Pancreas (tissue), 10 donors: Measurements from ENCODE around the gene HADHA. TPM values are rescaled to one million over a fixed set of nuclear protein-coding genes. Genes with fewer than 3 reads are reported as not detected.

ENCODE experiments used
- ATAC-seq, 4 donors: fragments of 200-7000 bp; cut with Tn5 transposase; one replicate each; pipeline versions ENCODE4 v1.8.0 to v1.9.1; 2020; ENCODE audit warnings: mild to moderate bottlenecking in 4 of 4, moderate library complexity in 4 of 4
- DNase-seq, 6 donors: peaks; one replicate each; pipeline ENCODE4 v3.0.0-alpha.2; 2020
- FAIRE-seq: peaks from 2 replicates; lab custom pipeline; 2012; peaks lifted over from hg19 to GRCh38; lab: Jason Lieb, UNC
- H3K27ac ChIP-seq, 4 donors: fragments of 200-600 bp; sonication (generic); 1 replicate in 3 of 4; 2 replicates in 1 of 4; pipeline versions ENCODE4 v1.5.0 to v1.8.0; 2020
- H3K27me3 ChIP-seq, 4 donors: fragments of 200-600 bp; one replicate each; pipeline ENCODE4 v1.8.0; 2021
- H3K36me3 ChIP-seq, 3 donors: fragments of 200-600 bp; sonication (generic) in 1 of 3; one replicate each; pipeline versions ENCODE4 v1.5.0 to v1.8.0; 2020 to 2021
- H3K4me1 ChIP-seq, 3 donors: fragments of 200-600 bp; one replicate each; pipeline ENCODE4 v1.8.0; 2021
- H3K4me3 ChIP-seq, 4 donors: fragments of 200-600 bp; sonication (generic) in 2 of 4; one replicate each; pipeline versions ENCODE4 v1.5.0 to v1.8.0; 2020 to 2021
- H3K9me3 ChIP-seq, 4 donors: fragments of 200-600 bp; one replicate each; pipeline ENCODE4 v1.8.0; 2021
- WGBS, 2 donors: extraction: QIAGEN DNeasy Blood & Tissue Kit; methylation state at CpG; one replicate each; pipeline ENCODE4 v1.1.7; 2013; 5-methylcytosine and 5-hydroxymethylcytosine counted together
- intact Hi-C, 3 donors: fragments of 100-400 bp; cut with DNase I; formaldehyde crosslinking; loops; one replicate each; pipeline versions ENCODE4 v1.11.1 to v1.14.2; 2022
- polyA plus RNA-seq, 2 donors: library from polyadenylated mRNA; stranded (reverse); fragments of 200-250 nt; gene quantifications; one replicate each; pipeline ENCODE4 v1.2.3, GENCODE V29; 2013
- total RNA-seq, 6 donors: library from RNA; stranded (reverse); fragmentation: NEBNext Ultra II Directional in 4 of 6; extraction: Animal tissue kit (Norgen Biotek cat#: 25700) in 4 of 6; gene quantifications; one replicate each; pipeline versions ENCODE4 v1.2.1 to v1.2.4, GENCODE V29; 2021 to 2023
- TF ChIP-seq, protein P1 (sequence below), 4 donors: fragments of 200-600 bp; sonication (generic) in 3 of 4; IDR thresholded peaks; one replicate each; pipeline versions ENCODE4 v1.5.0 to v1.8.0; 2021; ENCODE audit warnings: antibody characterized with exemption in 4 of 4
- donor health status: healthy with polysubstance abuse.
- donor health status: DM: no; HTN: no; CAD: no; lungs with moderate emphysema.
- donor health status: DM: no; HTN: no; CAD: no.
- donor health status: control.
- donor health status: control.
- donor health status: Bipolar disorder and iron deficiency.
- donor health status: DM: yes; HTN: yes; CAD: no.
- donor health status: DM: no; HTN: no; CAD: no.
- donor health status: DM: no; HTN: no; CAD: no.
- donor health status: DM: yes; HTN: yes; CAD: no.

Gene HADHA
- total and polyA plus RNA-seq, 8 donors, result 32.1 to 89.6 (median 67.6) TPM

DNA sequence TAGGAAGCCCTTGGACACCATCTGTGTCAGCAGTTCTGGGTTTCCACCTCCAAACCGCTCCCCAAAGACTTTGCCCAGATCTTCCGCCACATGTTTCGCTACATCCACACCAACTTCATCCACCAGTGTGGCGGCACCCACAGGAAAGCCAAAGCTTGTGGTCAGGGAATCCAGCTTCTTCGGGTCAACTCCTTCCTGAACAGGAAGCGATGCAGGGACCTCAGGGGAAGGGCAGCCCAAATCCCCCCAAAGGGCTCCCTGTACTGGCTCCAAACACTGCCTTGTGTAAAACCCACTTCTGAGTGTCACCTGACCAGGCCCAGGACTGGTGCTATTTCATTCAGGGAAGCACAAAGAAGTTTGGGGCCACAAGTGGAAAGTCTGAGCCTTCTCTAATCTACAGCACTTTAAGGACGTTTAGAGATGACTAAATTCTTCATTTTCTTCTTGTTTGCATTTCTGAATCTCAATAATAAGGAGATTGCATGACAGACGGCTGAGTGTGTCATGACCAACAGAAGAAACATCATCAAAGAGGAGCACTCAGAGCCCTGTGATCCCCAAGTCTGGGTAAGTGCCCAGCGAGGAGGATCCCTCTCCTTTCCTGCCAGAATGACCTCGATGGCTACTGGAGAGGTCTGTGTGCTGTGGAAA, 50.7 kb downstream of the HADHA start:
- H3K27ac ChIP-seq, result no peak overlapping the region
- intact Hi-C loops, result no loop called here
- peaks cover 0 to 71% (median 4%) of the 10 kb centered on the region in 3 donors for H3K36me3 ChIP-seq
- H3K4me1 ChIP-seq, result no peaks in the 10 kb centered on the region
- H3K4me3 ChIP-seq, result no peak overlapping the region
- DNase-seq (no peak), ATAC-seq (no peak), FAIRE-seq (no peak)
- TF ChIP-seq, protein P1, sequence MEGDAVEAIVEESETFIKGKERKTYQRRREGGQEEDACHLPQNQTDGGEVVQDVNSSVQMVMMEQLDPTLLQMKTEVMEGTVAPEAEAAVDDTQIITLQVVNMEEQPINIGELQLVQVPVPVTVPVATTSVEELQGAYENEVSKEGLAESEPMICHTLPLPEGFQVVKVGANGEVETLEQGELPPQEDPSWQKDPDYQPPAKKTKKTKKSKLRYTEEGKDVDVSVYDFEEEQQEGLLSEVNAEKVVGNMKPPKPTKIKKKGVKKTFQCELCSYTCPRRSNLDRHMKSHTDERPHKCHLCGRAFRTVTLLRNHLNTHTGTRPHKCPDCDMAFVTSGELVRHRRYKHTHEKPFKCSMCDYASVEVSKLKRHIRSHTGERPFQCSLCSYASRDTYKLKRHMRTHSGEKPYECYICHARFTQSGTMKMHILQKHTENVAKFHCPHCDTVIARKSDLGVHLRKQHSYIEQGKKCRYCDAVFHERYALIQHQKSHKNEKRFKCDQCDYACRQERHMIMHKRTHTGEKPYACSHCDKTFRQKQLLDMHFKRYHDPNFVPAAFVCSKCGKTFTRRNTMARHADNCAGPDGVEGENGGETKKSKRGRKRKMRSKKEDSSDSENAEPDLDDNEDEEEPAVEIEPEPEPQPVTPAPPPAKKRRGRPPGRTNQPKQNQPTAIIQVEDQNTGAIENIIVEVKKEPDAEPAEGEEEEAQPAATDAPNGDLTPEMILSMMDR (IDR thresholded peaks at IDR 0.05), result no peak
- H3K27me3 ChIP-seq, result no peaks in the 10 kb centered on the region
- H3K9me3 ChIP-seq, result no peaks in the 10 kb centered on the region
- WGBS, 2 donors, result 87 to 93% methylated on average over 10 of the region's 10 CpGs

DNA sequence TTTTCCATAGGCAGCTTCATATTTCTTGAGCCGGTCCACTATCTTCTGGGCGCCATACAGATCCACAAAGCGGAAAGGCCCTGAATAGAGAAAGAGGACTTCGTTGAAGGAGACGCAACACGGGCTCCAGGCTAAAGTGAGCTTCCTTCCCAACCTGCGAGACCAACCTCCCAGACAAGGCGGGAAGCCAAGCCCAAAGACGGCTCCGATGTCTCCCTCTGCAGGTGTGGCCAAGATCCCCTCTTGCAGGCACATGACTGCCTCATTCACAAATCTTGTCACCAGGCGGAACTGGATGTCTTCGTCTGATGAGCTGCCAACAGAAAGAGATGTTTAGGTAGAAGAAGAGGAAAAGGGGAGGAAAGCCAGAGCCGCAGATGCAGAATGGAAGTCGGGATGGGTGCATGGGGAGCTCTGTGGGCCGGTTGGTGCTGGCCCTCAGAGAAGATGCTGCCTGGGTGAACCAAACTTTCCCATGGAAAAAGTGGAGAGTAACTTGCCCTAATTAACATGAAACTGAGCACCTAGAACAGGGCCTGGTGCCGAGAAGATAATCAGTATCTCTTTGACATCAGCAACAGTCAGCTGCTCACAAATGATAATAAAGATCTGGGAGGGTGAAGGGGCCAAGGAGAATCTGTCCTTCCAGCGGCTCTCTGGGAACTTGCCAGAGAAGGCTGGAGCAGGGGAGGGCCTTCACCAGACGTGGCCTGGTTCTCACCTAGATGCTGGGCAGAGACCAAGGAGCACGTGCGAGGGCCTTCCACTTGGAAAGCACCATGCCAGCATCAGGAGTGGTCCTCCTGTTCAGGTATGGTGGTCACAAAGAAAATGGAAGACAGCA, 52.9 kb downstream of the HADHA start:
- TF ChIP-seq, protein P1 (IDR thresholded peaks at IDR 0.05), result no peak
- Histone ChIP-seq H3K4me1 (no peaks in the 10 kb centered on the region), H3K36me3 (peaks cover 0 to 49% (median 4%) of the 10 kb centered on the region in 3 donors), H3K9me3 (no peaks in the 10 kb centered on the region), H3K4me3 (no peak overlapping the region), H3K27ac (no peak overlapping the region), H3K27me3 (no peaks in the 10 kb centered on the region)
- FAIRE-seq (no peak), DNase-seq (no peak), ATAC-seq (no peak)
- intact Hi-C loops, result no loop called here
- 85% methylated on average over 20 of the region's 20 CpGs for WGBS, 2 donors

DNA sequence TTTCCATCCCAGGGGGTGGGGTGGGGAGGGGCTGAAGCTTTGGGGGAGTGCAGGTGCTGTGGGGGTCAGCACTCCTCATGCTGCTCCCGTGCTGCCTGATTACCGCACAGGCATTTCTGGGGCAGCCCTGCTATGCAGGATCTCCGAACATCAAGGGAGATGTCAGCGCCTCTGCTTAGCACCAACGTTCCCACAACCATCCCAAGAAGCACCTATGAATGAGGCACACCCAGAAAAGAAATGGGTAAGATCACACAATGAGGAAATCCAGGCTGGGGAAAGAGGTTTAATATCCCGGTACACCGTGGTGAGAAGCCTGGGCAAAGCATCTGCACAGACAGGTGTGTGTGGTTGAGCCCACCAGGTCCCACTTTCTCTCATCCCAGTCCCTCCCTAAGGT, 54.1 kb downstream of the HADHA start:
- Histone ChIP-seq H3K36me3 (peaks cover 0 to 39% (median 4%) of the 10 kb centered on the region in 3 donors), H3K27me3 (no peaks in the 10 kb centered on the region), H3K4me3 (no peak overlapping the region), H3K27ac (no peak overlapping the region), H3K4me1 (no peaks in the 10 kb centered on the region), H3K9me3 (no peaks in the 10 kb centered on the region)
- ATAC-seq (no peak), DNase-seq (no peak), FAIRE-seq (no peak)
- intact Hi-C loops, result no loop called here
- WGBS, 2 donors, result 88 to 89% methylated on average over 7 of the region's 7 CpGs
- TF ChIP-seq, protein P1 (IDR thresholded peaks at IDR 0.05), result no peak

DNA sequence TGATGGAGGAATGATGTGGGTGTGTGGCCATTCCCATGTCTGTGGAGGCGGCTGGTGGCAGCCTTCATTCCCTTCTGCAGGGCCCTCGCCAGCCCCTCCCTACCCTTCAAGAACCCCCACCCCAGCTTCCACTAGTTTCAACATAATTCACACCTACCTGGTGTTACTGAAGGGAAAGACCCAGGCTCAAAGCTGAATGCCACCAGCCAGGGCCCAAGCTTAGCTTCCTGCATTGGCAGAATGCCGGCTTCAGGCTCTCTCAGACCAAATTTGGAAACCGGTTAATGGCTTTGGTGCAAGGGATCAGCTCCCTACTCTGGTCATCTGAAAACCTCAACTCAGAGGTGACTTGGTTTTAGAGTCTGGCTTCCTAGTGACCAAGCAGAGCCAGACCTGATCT, 54.7 kb downstream of the HADHA start:
- Histone ChIP-seq H3K4me1 (no peaks in the 10 kb centered on the region), H3K27me3 (no peaks in the 10 kb centered on the region), H3K4me3 (no peak overlapping the region), H3K9me3 (no peaks in the 10 kb centered on the region), H3K27ac (no peak overlapping the region), H3K36me3 (peaks cover 0 to 35% (median 4%) of the 10 kb centered on the region in 3 donors)
- 91 to 99% methylated on average over 4 of the region's 4 CpGs for WGBS, 2 donors
- intact Hi-C loops, result no loop called here
- TF ChIP-seq, protein P1 (IDR thresholded peaks at IDR 0.05), result no peak
- FAIRE-seq (no peak), ATAC-seq (no peak), DNase-seq (no peak)
